ENCODE measurements around the gene FAM161A.
"Not testable (repeated sequence)": the region's sequence is repeated elsewhere in the genome, so short reads cannot be mapped to it uniquely, and the experiment has no call there.

The FAM161A gene

DNA sequence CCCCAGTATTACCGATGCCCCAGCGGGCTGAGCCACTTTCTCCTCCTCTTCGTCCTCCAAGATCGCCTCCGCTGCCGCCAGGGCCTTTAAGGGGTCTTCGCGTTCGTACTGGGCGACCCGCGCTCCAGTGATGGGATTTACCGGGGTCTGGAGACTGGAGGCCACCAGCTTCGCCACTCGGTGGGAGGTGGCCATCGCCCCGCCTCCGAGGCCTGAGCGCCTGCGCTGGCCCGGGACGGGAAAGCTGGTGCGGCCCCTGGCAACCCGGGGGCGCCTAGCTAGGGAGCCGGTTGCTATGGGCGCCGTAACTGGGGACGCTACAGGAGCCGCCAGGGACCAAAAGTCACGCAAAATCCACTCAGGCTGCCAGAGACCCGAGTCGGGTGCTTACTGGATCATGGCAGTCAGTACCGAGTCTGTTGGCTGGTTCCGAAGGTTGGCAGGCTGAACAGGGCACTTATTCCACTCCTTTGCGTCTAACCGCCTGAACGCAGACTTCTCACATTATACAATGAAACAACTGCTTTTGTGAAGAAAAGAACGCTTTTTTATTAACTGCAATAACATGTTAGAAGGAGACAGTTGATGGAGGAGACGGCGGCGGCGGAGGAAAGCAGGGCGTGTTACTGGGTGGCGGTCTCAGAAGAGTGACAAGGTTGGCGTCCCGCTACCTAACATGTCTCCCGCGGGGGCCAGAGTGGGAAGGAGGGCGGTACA, at the start of gene FAM161A:
Gene FAM161A, minus strand, starts transcription at position 214 of the 717 bp plus-strand sequence. Its CDS starts 19 bp downstream, at position 195.
- peak; percentile 95 for DNase-seq

DNA sequence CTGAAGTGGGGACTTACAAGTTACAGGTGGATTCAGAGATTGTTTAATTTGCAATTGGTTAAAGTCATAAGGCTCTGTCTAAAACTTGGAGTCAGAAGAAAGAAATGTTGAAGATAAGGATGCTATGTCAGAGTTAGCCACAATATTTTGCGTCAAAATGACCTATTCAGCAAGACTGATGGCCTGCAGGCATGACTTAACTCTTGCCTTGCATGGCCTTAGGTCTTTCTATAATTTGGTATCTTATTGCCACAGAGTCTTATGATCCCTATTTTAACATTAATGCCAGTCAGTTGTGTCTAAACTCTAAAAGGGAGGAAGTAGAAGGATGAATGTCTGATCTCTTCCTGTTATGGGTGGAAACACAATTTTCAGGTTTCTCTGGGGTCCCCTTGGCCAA, 46.4 kb upstream of the FAM161A start:
- no peak for DNase-seq

- DNase-seq: peak; percentile 68
Measured at GRCh38 chr2:61898810-61899209, 45.0 kb upstream of the FAM161A start.

- DNase-seq: peak; percentile 91
Measured at GRCh38 chr2:61888267-61889055, 34.6 kb upstream of the FAM161A start, which contains the start of gene CCT4. TSS of gene CCT4 (minus strand) at chr2:61888656. CDS start at chr2:61888507, 149 bp downstream.

DNA sequence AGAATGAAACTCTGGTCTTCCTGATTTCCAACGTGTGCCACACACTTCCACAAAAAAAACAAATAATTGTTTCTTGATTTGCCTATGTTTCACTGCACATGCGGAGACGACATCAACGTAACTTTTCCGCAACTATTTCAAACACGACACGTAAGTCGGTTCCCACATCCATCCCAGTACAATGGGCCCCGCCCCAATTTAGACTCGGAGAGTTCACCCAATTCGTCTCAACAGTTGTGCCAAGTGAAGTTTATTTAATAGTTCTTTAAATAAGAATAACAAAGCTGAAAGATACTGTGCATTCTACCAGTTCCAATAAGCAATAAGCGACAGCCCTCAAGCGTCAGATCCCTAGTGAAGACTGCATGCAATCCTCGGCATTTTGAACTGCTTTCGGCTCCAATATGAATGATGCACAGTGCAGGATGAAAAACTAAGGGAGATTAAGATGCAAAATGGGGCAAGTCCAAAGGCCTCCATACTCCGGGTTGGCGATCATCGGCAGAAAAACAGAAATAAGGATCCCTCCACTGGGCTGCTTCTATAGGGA, 33.9 kb upstream of the FAM161A start:
- DNase-seq: peak; percentile 68

GRCh38 chr2:61885896-61886603, 32.2 kb upstream of the FAM161A start:
- no peak for DNase-seq

DNA sequence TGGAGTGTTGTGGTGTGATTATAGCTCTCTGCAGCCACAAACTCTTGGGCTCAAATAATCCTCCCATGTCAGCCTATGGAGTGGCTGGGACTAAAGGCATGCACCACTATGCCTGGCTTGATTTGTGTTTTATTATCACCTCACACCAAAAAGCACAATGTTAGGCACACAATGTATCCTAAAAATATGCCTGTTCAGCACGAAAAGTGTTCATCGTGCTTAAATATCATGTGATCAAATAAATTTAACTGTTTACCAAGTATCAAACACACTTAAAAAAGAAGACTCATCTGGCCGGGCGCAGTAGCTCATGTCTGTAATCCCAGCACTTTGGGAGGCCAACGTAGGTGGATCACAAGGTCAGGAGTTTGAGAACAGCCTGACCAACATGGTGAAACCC, 29.0 kb upstream of the FAM161A start:
- no peak for DNase-seq

DNA sequence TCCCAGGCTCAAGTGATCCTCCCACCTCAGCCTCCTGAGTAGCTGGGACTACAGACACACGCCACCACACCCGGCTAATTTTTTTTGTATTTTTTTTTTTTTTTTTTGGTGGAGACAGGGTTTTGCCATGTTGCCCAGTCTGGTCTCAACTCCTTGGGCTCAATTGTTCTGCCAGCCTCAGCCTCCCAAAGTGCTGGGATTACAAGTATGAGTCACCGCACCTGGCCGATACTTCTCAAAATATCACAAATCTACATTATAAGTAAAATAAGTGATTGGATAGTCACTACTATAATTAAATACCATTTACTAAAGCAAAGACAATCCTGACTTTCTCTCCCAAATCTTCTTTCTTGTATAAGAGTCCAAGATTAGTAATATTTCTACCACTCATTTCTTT, 25.5 kb upstream of the FAM161A start:
- DNase-seq: not testable (repeated sequence)

DNA sequence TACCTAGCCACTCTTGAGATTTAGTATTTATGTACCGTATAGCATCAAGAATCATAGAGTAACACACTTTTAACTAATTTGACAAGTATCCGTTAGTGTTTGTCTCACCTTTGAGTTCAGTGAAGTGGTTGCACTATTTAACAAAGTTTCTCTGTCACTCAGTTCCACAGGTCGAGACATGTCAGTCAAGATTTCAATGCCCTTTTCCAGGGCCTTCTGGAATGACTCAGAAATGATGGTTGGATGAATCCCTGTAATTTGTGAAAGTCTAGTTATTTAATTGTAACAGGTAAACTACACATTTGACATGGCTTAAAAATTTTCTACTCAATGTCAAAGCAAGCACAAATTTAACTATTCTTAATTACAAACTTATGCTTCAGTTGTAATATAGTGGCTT, 24.9 kb upstream of the FAM161A start:
- no peak for DNase-seq

- DNase-seq: no peak
Measured at GRCh38 chr2:61877571-61878245, 23.8 kb upstream of the FAM161A start.

DNA sequence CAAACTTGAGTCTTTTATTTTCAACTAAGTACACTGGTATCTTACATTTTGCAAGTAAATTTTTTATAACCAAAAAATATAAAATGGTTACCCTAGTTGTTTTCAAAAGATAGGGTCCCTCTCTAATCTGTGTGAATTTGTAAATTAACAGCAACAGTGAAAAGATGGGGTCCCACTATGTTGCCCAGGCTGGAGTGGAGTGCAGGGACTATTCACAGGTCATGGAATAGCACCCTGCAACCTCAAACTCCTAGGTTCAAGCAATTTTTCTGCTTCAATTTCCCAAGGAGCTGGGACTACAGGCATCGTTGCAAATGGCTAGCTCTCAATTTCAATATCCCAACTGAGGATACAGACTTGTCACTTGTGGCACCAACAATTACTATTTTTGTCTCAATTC, 22.5 kb upstream of the FAM161A start:
- DNase-seq: no peak

GRCh38 chr2:61866482-61867089, 12.7 kb upstream of the FAM161A start:
- DNase-seq: not testable (repeated sequence)

DNA sequence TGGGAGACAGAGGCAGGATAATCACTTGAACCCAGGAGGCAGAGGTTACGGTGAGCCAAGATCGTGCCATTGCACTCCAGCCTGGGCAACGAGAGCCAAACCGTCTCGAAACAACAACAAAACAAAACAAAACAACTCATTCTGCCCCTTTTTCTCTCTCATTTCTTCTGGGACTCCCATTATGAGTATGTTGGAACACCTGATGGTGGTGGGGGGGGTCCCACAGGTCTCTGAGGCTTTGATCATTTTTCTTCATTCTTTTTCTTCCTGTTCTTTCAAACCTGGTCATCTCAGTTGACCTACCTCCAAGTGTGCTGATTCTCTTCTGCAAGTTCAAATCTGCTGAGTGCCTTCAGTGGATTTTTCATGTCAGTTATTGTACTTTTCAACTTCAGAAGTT, 8.2 kb upstream of the FAM161A start:
- no peak for DNase-seq

GRCh38 chr2:61857224-61857623, 3.4 kb upstream of the FAM161A start:
- DNase-seq: no peak

- no peak for DNase-seq
Measured at GRCh38 chr2:61855318-61855613, 1.4 kb upstream of the FAM161A start.

GRCh38 chr2:61854564-61855317, 881 bp upstream of the FAM161A start:
- peak; percentile 100 for DNase-seq

DNA sequence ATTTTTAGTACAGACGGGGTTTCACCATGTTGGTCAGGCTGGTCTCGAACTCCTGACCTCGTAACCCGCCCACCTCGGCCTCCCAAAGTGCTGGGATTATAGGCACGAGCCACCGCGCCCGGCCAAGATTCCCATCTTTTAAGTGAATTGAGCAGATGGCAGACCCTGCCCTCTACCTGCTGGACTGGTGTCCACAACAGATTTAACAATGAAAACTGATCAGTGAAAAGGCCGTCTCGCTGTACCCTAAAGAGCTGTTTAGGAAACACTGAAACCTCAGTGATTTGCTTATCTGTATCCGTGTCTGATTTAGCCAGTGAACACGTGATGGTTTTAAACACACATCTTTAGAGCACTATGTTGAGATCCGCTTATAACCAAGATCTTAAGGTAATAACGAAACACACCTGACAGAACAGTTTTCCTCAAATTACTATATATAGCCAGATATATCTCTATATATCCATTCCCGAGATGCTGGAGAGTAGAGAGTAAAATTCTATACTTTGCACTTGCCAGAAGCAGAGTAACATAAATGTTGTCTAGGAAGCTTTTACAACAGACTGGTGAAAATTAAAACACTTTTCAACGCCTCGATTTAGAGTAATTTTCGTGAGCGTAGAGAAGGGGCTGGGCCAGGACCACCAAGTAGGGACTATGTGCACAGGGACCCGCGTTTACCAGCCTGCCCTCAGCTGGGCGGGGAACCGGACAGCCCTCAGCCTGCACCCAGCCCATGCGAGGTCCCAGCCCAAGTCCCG, 594 bp downstream of the FAM161A start:
- peak; percentile 81 for DNase-seq

GRCh38 chr2:61851270-61851669, 2.6 kb downstream of the FAM161A start:
- DNase-seq: not testable (repeated sequence)

DNA sequence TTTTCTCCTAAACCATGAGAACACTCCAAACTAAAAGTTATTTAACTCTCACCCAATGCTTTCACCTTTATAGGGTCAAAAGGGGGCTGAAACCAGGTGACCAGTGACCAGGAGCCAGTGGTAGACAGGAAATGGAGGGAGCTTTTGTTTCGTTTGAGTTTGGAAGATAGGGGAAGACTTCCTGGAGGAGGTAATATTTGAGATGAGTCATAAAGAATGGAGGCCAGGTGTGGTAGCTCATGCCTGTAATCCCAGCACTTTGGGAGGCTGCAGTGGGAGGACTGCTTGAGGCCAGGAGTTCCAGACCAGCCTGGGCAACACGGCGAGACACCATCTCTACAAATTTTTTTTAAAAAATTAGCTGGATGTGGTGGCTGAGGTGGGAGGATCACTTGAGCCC, 8.5 kb downstream of the FAM161A start:
- DNase-seq: no peak

GRCh38 chr2:61841286-61841685, 12.6 kb downstream of the FAM161A start:
- DNase-seq: no peak

DNA sequence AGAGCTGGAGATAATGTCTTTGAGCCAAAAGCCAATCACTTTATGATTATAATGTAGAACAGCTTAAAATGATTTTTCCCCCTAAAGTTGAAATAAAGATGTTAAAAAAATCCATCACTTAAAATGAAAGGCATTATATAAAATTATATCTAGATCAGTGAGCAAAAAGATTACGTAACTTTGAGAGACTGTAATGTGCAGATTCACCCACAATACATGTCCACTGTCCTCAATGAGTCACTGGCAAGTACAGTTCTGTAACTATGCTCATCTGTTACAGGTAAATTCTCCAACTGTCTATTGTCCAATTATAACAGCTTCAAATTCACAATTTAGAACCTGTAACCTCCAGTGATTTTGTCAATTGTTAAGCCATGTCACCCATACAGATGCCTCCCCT, 19.0 kb downstream of the FAM161A start:
- no peak for DNase-seq

Measured in hematopoietic multipotent progenitor cell treated with erythropoietin and hydrocortisone succinate and interleukin-3 and kit ligand, for 6 days (in vitro differentiated cells).